Lower leg skin (tissue), 3 donors: ENCODE data around the gene GPR31.

Experiments
- POLR2A ChIP-seq, 2 donors: fragments of 450-650 bp; IDR thresholded peaks; one replicate each; pipeline ENCODE4 v1.6.1; 2016 to 2017; ENCODE audit warnings: antibody characterized with exemption in 2 of 2, mild to moderate bottlenecking in 1 of 2, moderate library complexity in 1 of 2
- TF ChIP-seq, protein P1 (sequence below), 3 donors: fragments of 450-650 bp; IDR thresholded peaks; one replicate each; pipeline ENCODE4 v1.5.1; 2016; ENCODE audit warnings: antibody characterized with exemption in 3 of 3, mild to moderate bottlenecking in 3 of 3, moderate library complexity in 2 of 3

DNA sequence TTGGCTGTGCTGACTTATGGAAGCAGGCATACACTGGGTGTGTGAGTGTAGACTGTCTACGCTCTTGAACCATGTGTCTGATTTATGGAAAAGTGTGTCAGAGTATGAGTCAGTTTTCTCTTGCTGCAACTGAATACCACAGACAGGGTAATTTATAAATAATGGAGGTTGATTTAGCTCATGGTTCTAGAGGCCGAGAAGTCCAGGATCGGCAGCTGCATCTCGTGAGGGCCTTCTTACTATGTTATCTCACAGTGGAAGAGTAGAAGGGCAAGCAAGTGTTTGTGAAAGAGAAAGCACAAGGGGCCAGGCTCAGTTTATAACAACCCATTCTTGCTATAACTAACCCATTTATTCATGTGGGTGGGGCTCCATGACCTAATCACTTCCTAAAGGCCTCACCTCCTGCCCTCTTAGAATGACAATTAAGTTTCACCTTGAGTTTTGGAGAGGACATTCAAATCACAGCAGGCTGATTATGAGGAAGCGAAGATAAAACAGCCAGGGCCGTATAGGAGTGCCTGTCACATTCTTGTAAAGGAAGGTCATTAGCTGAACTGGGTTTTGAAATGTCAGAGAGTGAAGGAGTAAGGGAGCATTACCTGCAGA, 6.7 kb downstream of the GPR31 start:
- TF ChIP-seq, protein P1, sequence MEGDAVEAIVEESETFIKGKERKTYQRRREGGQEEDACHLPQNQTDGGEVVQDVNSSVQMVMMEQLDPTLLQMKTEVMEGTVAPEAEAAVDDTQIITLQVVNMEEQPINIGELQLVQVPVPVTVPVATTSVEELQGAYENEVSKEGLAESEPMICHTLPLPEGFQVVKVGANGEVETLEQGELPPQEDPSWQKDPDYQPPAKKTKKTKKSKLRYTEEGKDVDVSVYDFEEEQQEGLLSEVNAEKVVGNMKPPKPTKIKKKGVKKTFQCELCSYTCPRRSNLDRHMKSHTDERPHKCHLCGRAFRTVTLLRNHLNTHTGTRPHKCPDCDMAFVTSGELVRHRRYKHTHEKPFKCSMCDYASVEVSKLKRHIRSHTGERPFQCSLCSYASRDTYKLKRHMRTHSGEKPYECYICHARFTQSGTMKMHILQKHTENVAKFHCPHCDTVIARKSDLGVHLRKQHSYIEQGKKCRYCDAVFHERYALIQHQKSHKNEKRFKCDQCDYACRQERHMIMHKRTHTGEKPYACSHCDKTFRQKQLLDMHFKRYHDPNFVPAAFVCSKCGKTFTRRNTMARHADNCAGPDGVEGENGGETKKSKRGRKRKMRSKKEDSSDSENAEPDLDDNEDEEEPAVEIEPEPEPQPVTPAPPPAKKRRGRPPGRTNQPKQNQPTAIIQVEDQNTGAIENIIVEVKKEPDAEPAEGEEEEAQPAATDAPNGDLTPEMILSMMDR (IDR thresholded peaks at IDR 0.05): no peak
- TF ChIP-seq POLR2A (IDR thresholded peaks at IDR 0.05): no peak
